Heart left ventricle (tissue), 13 donors: ENCODE data around the gene NREP.

Experiments used
- CTCF ChIP-seq, 12 donors: fragments of 200-600 bp; sonication (generic) in 4 of 12; IDR thresholded peaks; one replicate each; pipeline versions ENCODE4 v1.5.0 to v1.8.0; 2018 to 2022; ENCODE audit warnings: antibody characterized with exemption in 12 of 12, mild to moderate bottlenecking in 5 of 12
- POLR2A ChIP-seq, 2 donors: fragments of 450-650 bp; IDR thresholded peaks; one replicate each; pipeline ENCODE4 v1.6.1; 2017; ENCODE audit warnings: antibody characterized with exemption in 2 of 2, mild to moderate bottlenecking in 2 of 2, moderate library complexity in 2 of 2
- donor health status: ischemic (EF 13 %, LVEDD 7.1; RV severe dilation, severe dysfunction).
- donor health status: DM: no; HTN: yes; CAD: no.
- donor health status: DM: no; HTN: no; CAD: no.
- donor health status: ischemic (EF 25% LVEDD 6.9; RV normal size, moderate dysfunction).
- donor health status: ischemic (EF 25% LVEDD 5.7; RV mildly dilated, moderate dysfunction).
- donor health status: ischemic (EF 35%, LVEDD 5.7; RV mildly dilated, moderate dysfunction).
- donor health status: nonischemic (EF 11% LVEDD 7.7; RV severe dilation, severe dysfunction).
- donor health status: DM: yes; HTN: yes; CAD: no.
- donor health status: PGD.
- donor health status: ischemic (EF 29% LVEDD 5.4; RV normal size, mild dysfunction).
- donor health status: nonischemic (EF 23%, LVEDD 6.1; RV moderate dilation, normal function).

DNA sequence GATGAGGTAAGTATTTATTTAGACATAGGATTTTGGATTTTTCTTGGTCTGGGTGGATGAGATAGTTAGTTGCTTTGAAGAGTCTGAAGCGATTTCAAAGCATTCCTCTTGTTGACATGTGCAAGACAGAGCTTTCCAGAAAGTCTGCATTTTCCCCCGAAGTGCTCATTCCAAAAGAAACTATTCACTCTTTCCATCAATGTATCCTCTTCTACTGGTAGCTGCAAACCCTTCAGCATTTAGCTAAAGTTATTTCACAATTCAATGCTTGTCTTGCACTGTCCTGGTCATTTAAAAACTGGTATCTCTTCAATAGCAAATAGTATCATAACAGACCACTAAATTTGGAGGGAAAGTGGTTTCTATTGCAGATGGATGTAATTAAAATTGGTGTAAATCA is 13.0 kb downstream of the NREP start:
- TF ChIP-seq CTCF (IDR thresholded peaks at IDR 0.05) (no peak), POLR2A (IDR thresholded peaks at IDR 0.05) (no peak)
